ENCODE results near the gene RSKR.
"Not testable (repeated sequence)": the region's sequence is repeated elsewhere in the genome, so short reads cannot be mapped to it uniquely, and the experiment has no call there.

The RSKR gene

GRCh38 chr17:28610376-28610775 lies 3.6 kb downstream of the RSKR start:
- H3K4me2 ChIP-seq (ENCODE audit: low read length), result no peak overlapping the region
- TF ChIP-seq CTCF (IDR thresholded peaks at IDR 0.05; ENCODE audit: low read depth, low read length, poor library complexity, severe bottlenecking) (no peak), EZH2phosphoT487 (IDR thresholded peaks at IDR 0.05; ENCODE audit: borderline replicate concordance, low read length) (no peak)
- no peaks in the 10 kb centered on the region for H3K79me2 ChIP-seq (ENCODE audit: control insufficient read depth, low read length)
- peaks cover 5% of the 10 kb centered on the region; the same call in 1 of the 2 replicates for H3K4me1 ChIP-seq (ENCODE audit: control insufficient read depth, low read length)
- H3K4me3 ChIP-seq (ENCODE audit: low read length), result no peak overlapping the region
- no peaks in the 10 kb centered on the region for H3K9me2 ChIP-seq (replicated peaks; ENCODE audit: control insufficient read depth, low read length)
- no peak overlapping the region for H3K27ac ChIP-seq (ENCODE audit: low read depth, low read length)
- peaks cover 6% of the 10 kb centered on the region; the same call in 1 of the 2 replicates for H4K20me1 ChIP-seq (ENCODE audit: control insufficient read depth, insufficient read depth, low read depth, low read length)
- no peaks in the 10 kb centered on the region for H3K9me3 ChIP-seq (ENCODE audit: control insufficient read depth, insufficient read depth, low read length)
- no peaks in the 10 kb centered on the region for H3K27me3 ChIP-seq (ENCODE audit: control insufficient read depth, low read length)
- peaks cover 71% of the 10 kb centered on the region for H3K36me3 ChIP-seq (ENCODE audit: control insufficient read depth, low read length)
- H3F3A ChIP-seq (ENCODE audit: control insufficient read depth, insufficient read depth), result peaks cover 2% of the 10 kb centered on the region; the same call in 1 of the 2 replicates

- H3K27me3 ChIP-seq (ENCODE audit: control insufficient read depth, low read length); H3K79me2 ChIP-seq (ENCODE audit: control insufficient read depth, low read length); H3K9me2 ChIP-seq (replicated peaks; ENCODE audit: control insufficient read depth, low read length); H3K27ac ChIP-seq (ENCODE audit: low read depth, low read length); H3K4me3 ChIP-seq (ENCODE audit: low read length); H3K9me3 ChIP-seq (ENCODE audit: control insufficient read depth, insufficient read depth, low read length); H3K4me2 ChIP-seq (ENCODE audit: low read length); H4K20me1 ChIP-seq (ENCODE audit: control insufficient read depth, insufficient read depth, low read depth, low read length): not testable (repeated sequence)
- Histone ChIP-seq H3F3A (ENCODE audit: control insufficient read depth, insufficient read depth) (peaks cover 15% of the 10 kb centered on the region), H3K4me1 (ENCODE audit: control insufficient read depth, low read length) (peaks cover 14% of the 10 kb centered on the region), H3K36me3 (ENCODE audit: control insufficient read depth, low read length) (peaks cover 17% of the 10 kb centered on the region)
These were observed 10.0 kb downstream of the RSKR start for GRCh38 chr17:28604031-28604430.

- peak overlapping the region; percentile 78 for H3K27ac ChIP-seq (ENCODE audit: low read depth, low read length)
- no peaks in the 10 kb centered on the region for H3K9me3 ChIP-seq (ENCODE audit: control insufficient read depth, insufficient read depth, low read length)
- H3K79me2 ChIP-seq (ENCODE audit: control insufficient read depth, low read length), result peaks cover 38% of the 10 kb centered on the region
- peaks cover 15% of the 10 kb centered on the region for H3F3A ChIP-seq (ENCODE audit: control insufficient read depth, insufficient read depth)
- H3K9me2 ChIP-seq (replicated peaks; ENCODE audit: control insufficient read depth, low read length), result no peaks in the 10 kb centered on the region
- no peaks in the 10 kb centered on the region for H4K20me1 ChIP-seq (ENCODE audit: control insufficient read depth, insufficient read depth, low read depth, low read length)
- peaks cover 29% of the 10 kb centered on the region for H3K36me3 ChIP-seq (ENCODE audit: control insufficient read depth, low read length)
- peaks cover 24% of the 10 kb centered on the region for H3K4me1 ChIP-seq (ENCODE audit: control insufficient read depth, low read length)
- H3K4me2 ChIP-seq (ENCODE audit: low read length), result peak overlapping the region; percentile 89
- TF ChIP-seq CTCF (IDR thresholded peaks at IDR 0.05; ENCODE audit: low read depth, low read length, poor library complexity, severe bottlenecking) (no peak), EZH2phosphoT487 (IDR thresholded peaks at IDR 0.05; ENCODE audit: borderline replicate concordance, low read length) (no peak)
- H3K27me3 ChIP-seq (ENCODE audit: control insufficient read depth, low read length), result no peaks in the 10 kb centered on the region
- H3K4me3 ChIP-seq (ENCODE audit: low read length), result peak overlapping the region; percentile 100
These were observed 14.4 kb downstream of the RSKR start for GRCh38 chr17:28599311-28600184.

- Histone ChIP-seq H3K4me3 (ENCODE audit: low read length) (peak within 1 kb of the TSS; percentile 100), H4K20me1 (ENCODE audit: control insufficient read depth, insufficient read depth, low read depth, low read length) (no peaks in the 10 kb centered on the region), H3K79me2 (ENCODE audit: control insufficient read depth, low read length) (peaks cover 42% of the 10 kb centered on the region), H3F3A (ENCODE audit: control insufficient read depth, insufficient read depth) (peaks cover 15% of the 10 kb centered on the region), H3K4me2 (ENCODE audit: low read length) (peak within 1 kb of the TSS; percentile 89), H3K9me3 (ENCODE audit: control insufficient read depth, insufficient read depth, low read length) (no peaks in the 10 kb centered on the region), H3K36me3 (ENCODE audit: control insufficient read depth, low read length) (peaks cover 32% of the 10 kb centered on the region), H3K27ac (ENCODE audit: low read depth, low read length) (peak within 1 kb of the TSS; percentile 78), H3K4me1 (ENCODE audit: control insufficient read depth, low read length) (peaks cover 24% of the 10 kb centered on the region), H3K27me3 (ENCODE audit: control insufficient read depth, low read length) (no peaks in the 10 kb centered on the region), H3K9me2 (replicated peaks; ENCODE audit: control insufficient read depth, low read length) (no peaks in the 10 kb centered on the region)
- TF ChIP-seq EZH2phosphoT487 (IDR thresholded peaks at IDR 0.05; ENCODE audit: borderline replicate concordance, low read length) (no peak), CTCF (IDR thresholded peaks at IDR 0.05; ENCODE audit: low read depth, low read length, poor library complexity, severe bottlenecking) (no peak)
These were observed 15.1 kb downstream of the RSKR start, which contains the start of gene SPAG5 for GRCh38 chr17:28598799-28599310. Gene SPAG5 (minus strand): TSS chr17:28599025. CDS start chr17:28598946, 79 bp downstream.
